Nucleus accumbens (tissue), 56 donors: ENCODE results near the gene GMPR2.
"Not testable (repeated sequence)": the region's sequence is repeated elsewhere in the genome, so short reads cannot be mapped to it uniquely, and the experiment has no call there.

Experiments used
- DNase-seq, 56 donors: peaks; one replicate each; lab custom pipeline; 2025; lab: John Stamatoyannopoulos, UW

Gene GMPR2

DNA sequence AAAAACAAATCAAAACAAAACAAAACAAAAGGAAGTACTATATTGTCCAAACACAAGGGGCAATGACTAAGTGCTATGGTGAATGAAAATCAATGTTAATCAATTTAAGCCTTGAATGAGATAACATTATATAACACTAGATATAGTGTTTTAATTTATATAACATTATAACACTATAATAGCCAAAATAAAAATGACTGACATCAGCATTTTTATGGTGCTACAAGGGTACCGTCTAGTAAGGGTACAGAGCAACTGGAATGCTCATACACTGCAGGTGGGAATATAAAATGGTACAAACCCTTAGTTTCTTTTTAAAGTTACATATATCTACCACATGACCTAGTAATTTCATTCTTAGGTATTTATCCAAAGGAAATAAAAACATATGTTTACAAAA, 6.3 kb upstream of the GMPR2 start:
- DNase-seq = no peak

DNA sequence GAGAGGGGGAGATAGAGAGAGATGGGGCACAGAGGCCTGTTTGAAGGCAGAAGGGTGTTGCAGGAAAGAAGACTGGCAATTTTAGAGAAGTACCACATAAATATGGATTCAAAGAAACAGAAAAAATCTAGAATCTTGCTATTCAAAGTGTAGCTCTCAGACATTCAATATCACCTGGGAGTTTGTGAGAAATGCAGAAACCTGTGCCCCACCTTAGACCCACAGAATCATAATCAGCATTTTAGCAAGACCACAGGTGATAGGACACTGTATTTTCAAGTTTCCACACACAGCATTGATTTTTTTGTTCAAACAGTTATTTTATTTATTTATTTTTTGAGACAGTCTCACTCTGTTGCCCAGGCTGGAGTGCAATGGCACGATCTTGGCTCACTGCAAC, 3.8 kb upstream of the GMPR2 start:
- no peak for DNase-seq

DNA sequence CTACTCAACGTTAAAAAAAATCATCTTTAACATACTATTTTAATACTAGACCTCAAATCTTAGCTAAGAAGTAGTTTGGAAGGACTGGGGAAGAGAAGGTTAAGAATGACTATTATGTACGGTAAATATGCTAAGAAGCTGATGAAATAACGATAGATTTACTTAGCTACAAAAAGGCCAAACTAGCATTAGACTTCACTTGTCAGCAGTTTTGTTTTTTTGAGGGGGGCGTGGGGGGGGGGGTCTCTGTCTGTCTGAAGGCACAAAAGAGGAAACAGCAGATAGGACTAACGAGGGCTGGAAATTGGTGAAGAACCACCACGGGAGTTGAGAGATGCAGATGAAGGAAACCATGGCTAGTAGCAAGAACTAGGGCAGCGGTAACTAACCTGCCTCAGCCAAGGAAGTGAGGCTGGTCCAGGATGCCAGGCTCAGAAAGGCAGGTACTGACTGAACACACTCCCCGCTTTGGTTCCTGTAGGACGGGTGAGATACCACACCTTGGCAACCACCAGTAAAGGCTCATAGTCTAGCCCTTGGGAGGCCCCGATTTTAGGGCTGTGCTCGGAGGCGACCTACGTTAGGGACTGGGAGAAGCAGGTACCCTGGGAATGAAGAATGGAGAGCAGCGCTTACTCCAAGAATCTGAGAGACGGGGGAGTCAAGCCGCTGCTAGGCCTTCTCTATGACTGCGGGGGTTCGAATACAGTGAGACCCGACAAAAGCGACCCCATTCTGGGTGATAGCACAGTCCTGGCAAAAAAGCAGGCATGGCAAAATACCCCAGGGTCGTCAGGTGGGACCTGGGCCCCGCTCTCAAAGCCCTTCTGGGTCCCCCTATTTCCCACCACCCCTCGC, 1.2 kb upstream of the GMPR2 start:
- peak in 5 of 56 donors; percentile 22 to 67 (median 57) for DNase-seq

- DNase-seq = peak in 55 of 56 donors; percentile 79 to 99 (median 94)
Measured at GRCh38 chr14:24232121-24232644, 546 bp upstream of the GMPR2 start, which contains the start of gene NEDD8. Gene NEDD8 (minus strand): TSS chr14:24232367. CDS start chr14:24232267, 100 bp downstream.

DNA sequence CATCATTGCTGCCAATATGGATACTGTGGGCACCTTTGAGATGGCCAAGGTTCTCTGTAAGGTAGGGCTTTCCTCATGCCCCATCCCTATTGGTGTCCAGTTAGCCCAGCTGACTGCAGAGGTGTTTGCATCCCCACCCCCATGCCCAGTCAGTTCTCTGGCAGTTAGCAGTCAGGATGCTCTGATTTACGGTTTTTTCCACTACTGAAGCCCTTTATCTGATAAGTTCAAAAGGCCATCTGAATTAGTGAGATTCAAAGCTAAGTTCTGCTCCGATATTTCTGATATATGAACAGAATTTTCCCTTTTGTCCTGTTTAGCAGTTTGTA, 773 bp downstream of the GMPR2 start:
- no peak for DNase-seq

GRCh38 chr14:24234095-24235005, 1.6 kb downstream of the GMPR2 start:
- DNase-seq = no peak

GRCh38 chr14:24235804-24236688, 3.3 kb downstream of the GMPR2 start:
- DNase-seq = no peak

DNA sequence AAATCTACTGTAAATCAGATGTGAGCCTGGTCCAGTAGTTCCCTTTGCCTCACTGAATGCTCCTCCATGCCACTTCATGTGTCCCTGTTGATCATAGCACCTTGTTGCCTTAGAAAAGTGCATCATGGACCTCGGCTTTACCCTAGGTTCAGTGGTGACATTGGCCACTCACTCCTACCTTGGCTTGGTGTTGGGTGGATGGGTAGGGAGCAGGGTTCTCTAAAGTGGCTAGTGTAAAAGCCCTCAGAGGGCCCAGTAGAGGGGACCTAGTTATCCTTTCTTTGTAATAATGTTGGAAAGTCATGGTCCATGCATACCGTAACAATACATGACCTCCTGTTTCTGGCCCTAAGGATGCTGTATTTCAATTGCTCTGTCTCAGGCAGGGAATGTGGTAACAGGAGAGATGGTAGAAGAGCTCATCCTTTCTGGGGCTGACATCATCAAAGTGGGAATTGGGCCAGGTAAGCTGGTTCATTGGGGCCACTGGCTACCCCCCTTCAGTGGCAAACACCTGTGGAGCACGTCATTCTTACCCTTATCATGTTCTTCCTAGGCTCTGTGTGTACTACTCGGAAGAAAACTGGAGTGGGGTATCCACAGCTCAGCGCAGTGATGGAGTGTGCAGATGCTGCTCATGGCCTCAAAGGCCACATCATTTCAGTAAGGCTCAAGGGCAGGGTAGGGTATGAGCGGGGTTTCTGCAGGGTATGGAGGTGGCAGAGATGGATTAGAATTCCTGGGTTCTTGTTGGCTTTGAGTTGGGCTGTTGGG, 4.1 kb downstream of the GMPR2 start:
- DNase-seq = no peak

DNA sequence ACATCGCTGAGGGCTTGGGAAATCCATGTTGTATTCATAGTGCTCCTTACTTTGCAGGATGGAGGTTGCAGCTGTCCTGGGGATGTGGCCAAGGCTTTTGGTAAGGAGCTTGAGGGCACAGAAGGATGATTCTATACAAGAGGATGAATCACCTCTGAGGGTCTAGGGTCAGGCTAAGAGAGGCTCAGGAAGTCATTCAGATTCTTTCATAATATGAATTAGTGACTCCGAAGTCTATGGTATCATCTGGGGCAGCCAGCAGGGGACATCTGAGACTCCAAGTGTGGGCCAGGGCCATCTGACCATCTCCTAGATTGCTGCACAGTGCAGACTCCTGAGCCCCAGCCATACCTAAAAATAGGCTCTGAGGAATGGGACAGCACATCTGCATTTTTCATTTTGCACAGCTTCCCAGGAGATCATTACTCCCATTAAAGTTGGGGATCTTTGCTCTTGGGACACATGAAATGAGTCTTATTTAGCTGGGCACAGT, 4.8 kb downstream of the GMPR2 start:
- DNase-seq = no peak

DNA sequence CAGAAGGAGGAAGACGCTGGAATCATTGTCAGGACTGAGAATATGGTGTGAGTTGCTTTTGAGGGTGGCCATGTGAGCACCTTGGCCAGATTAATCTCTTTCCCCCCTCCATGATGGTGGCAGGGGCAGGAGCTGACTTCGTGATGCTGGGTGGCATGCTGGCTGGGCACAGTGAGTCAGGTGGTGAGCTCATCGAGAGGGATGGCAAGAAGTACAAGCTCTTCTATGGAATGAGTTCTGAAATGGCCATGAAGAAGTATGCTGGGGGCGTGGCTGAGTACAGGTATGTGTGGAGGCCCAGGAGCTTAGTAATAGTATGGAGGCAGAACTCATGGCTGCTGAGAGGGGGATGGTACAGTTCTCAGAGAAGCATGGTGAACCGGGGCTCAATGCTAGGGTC, 5.4 kb downstream of the GMPR2 start:
- no peak for DNase-seq

GRCh38 chr14:24238527-24239037, 5.9 kb downstream of the GMPR2 start:
- no peak for DNase-seq

- DNase-seq = no peak
Measured at GRCh38 chr14:24240110-24240918, 7.6 kb downstream of the GMPR2 start.

GRCh38 chr14:24241829-24242443, 9.2 kb downstream of the GMPR2 start:
- peak in 33 of 56 donors; percentile 57 to 99 (median 95) for DNase-seq

GRCh38 chr14:24243336-24243836, 10.7 kb downstream of the GMPR2 start:
- DNase-seq = peak in 4 of 56 donors; percentile 29 to 63 (median 48)

GRCh38 chr14:24245350-24245749, 12.6 kb downstream of the GMPR2 start:
- DNase-seq = not testable (repeated sequence)

DNA sequence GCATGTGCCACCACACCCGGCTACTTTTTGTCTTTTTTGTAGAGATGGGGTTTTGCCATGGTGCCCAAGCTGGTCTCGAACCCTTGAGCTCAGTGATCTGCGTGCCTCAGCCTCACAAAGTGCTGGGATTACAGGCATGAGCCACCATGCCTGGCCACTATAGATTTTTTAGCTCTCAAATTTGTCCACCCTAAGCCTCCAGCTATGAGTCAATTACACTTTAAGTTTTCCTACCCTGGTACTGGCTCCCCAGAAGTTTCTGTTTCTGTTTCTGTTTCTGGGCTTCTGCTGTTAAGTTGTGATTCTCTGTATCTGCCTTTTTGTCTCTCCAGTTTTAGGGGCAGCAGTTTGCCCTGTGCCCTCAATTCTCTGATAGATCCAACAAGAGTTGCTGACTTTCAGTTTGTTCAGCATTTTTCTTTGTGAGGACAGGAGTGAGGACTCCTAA, 14.1 kb downstream of the GMPR2 start:
- DNase-seq = no peak

DNA sequence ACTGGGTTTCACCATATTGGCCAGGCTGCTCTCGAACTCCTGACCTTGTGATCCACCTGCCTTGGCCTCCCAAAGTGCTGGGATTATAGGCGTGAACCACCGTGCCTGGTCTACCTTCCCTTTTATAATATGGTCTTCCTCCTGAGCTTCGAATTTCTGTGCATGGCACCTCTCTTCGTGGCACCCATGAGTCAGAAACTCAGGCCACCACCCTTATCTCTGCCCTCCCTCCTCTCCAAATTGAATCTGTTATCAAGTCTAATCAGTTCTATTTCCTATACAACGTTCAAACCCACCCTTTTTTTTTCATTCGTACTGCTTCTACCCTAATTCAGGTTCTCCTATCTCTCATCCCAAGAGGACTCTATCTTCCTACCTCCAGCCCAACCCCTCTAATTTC, 14.7 kb downstream of the GMPR2 start:
- DNase-seq = no peak
